ENCODE measurements around the gene KDM3B.

DNA sequence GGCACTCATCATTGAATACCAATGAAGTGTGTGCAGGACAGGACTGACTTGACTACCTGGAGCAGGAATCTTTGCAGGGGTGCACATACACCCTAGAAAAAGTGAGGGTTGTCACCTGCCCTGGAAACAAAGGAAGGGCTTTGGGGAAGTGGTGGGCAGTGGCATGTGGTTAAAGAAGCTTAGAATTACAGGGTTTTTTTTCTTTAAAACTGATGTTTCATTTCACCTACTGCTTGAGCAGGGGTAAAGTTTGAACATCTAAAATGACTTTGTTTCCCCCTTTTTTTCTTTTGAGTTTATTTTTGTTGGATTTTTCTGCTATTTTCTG is 2.0 kb upstream of the KDM3B start:
- no peak for TF ChIP-seq EZH2 (IDR thresholded peaks at IDR 0.05; ENCODE audit: borderline replicate concordance, low read depth, low read length, severe bottlenecking)
- TF ChIP-seq, protein P1, sequence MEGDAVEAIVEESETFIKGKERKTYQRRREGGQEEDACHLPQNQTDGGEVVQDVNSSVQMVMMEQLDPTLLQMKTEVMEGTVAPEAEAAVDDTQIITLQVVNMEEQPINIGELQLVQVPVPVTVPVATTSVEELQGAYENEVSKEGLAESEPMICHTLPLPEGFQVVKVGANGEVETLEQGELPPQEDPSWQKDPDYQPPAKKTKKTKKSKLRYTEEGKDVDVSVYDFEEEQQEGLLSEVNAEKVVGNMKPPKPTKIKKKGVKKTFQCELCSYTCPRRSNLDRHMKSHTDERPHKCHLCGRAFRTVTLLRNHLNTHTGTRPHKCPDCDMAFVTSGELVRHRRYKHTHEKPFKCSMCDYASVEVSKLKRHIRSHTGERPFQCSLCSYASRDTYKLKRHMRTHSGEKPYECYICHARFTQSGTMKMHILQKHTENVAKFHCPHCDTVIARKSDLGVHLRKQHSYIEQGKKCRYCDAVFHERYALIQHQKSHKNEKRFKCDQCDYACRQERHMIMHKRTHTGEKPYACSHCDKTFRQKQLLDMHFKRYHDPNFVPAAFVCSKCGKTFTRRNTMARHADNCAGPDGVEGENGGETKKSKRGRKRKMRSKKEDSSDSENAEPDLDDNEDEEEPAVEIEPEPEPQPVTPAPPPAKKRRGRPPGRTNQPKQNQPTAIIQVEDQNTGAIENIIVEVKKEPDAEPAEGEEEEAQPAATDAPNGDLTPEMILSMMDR (IDR thresholded peaks at IDR 0.05; ENCODE audit: borderline replicate concordance, extremely low read depth, low read length, poor library complexity, severe bottlenecking): no peak
